ENCODE data around the gene HCRT.
"Not testable (repeated sequence)": the region's sequence is repeated elsewhere in the genome, so short reads cannot be mapped to it uniquely, and the experiment has no call there.

Gene HCRT

DNA sequence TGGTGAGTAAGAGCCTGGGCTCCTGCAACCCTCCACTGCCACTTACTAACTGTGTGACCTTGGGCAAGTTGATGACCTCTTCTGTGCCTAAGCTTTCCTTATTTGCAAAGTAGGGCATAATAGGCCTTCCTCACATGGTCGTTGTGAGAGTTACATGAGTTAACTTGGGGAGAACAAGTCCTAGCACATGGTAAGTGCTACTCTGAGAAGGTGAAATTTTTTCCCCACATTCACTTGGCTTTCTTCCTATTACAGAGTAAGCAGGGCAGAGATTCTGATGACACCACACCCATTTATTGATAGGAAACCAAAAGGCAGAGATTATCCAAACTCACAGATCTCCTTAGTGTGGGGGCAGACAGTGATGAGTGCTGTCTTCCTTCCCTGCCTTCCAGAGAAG is 5.9 kb downstream of the HCRT start:
- no peak for DNase-seq (ENCODE audit: low spot score)

DNA sequence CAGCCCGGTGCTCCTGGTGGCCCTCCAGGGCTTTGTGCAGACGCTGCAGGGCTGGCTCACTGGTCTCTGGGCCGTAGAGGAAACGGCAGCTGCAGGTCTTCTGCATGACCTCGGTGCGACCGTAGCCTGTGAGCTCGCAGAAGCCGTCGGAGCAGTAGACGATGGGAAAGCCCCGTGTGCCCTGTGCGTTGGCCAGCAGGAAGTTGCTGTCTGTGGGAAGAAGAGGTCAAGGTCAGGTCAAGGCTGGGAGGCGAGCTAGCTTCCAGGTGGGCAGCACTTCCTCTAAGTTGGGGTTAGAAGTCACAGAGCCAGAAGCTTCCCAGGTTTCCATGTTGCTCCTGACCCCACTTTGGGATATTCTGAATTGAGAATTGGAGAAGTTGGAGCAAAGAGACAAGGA is 6.4 kb downstream of the HCRT start:
- no peak for DNase-seq (ENCODE audit: low spot score)

DNA sequence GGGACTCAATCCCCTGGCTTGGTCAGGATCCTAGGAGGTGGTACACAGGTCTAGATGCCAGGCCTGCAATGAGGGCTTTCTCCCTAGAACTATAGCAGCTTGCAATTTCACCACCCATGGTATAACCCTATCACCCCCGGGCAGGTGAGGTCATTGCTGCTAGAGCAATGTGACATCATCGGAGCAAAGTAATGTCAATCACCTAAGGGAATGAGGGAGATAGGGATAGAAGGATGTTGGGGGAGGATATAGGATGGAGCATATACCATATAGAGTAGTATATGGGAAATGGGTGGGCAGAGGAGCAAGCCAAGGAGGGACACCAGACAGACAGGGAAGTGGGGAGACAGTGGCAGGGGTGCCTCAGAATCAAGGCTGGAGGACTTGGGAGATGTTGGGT is 7.6 kb downstream of the HCRT start:
- DNase-seq (ENCODE audit: low spot score) = no peak

DNA sequence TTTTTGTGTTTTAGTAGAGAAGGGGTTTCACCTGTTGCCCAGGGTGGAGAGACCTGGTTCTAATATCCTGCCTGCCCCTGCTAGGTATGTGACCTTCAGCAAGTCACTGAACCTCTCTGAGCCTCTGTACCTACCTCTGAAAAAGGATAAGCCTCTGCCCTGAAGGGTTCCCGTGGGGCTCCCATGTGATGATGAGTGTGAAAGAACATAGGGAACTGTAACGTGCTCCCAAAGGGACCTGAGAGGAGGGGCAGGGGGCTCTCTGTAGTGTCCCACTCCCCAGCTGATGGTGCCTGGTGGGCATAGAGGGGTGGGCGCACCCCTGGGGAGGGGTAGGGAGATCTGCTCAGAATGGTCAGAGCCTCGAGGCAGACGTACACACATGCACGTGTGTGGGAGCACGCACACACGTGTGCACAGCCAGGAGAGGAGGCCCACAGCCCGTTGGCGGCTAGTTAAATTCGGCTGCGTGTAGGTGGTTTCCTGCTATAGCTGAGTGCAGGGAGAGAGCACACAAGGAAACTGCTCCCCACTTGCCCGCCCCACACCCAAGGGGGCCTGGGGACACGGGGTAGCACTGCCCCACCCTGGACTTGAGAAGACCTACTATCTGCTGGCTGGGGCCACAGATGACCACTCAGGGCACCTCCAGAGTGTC is 11.0 kb downstream of the HCRT start:
- no peak for DNase-seq (ENCODE audit: low spot score)

DNA sequence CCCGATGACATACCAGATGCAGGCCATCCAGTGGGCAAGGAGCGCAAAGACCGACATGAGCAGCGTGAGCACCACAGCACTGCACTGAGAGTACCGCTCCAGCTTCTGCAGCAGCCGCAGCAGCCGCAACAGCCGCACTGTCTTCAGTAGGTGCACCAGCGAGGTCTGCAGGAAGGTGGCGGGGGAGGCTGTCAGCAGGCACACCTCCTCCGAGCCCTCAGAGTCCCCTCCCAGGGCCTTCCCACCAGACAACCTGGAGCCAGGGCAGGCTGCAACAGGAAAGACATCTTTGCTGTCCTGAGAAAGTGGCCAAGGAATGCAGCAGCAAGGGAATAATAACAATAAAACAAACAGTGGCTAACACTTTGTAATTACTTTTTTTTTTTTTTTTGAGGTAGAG is 13.4 kb downstream of the HCRT start:
- no peak for DNase-seq (ENCODE audit: low spot score)

DNA sequence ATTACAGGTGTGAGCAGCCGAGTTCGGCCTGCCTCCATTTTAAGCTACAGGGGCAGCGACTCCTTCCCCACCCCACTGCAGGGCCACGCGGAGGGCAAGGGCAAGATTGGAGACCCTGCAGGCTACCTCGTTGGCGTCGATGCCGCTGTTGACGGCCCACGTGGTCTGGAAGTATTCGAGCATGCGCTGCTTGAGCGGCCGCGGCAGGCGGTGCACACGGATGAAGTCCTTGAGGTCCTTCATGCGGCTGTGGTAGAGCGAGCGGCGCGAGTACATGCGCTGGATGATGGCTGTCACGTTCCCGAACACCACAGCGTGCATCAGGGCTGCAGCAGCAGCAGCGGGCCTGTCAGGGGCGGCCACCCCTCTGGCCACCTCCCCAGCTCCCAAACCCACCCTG is 15.9 kb downstream of the HCRT start:
- no peak for DNase-seq (ENCODE audit: low spot score)

DNA sequence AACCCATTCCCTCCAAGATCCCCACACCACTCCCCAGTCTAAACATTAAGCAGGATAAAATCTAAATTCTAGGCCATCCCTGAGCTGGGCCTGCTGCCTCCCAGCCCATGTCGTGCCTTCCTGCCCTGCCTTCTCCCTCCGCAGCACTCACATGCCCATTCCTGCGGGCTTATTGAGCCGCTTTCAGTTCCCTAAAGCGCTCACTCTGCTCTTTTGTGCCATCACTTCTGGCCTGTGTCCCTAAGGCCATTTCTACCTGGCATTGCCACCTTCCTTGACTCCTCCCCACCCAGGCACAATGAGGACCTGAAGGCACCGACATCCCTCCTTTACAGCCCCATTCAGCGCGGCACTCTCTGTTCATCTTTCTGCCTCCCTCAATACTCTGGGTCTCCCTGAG is 17.4 kb downstream of the HCRT start:
- DNase-seq (ENCODE audit: low spot score) = no peak

DNA sequence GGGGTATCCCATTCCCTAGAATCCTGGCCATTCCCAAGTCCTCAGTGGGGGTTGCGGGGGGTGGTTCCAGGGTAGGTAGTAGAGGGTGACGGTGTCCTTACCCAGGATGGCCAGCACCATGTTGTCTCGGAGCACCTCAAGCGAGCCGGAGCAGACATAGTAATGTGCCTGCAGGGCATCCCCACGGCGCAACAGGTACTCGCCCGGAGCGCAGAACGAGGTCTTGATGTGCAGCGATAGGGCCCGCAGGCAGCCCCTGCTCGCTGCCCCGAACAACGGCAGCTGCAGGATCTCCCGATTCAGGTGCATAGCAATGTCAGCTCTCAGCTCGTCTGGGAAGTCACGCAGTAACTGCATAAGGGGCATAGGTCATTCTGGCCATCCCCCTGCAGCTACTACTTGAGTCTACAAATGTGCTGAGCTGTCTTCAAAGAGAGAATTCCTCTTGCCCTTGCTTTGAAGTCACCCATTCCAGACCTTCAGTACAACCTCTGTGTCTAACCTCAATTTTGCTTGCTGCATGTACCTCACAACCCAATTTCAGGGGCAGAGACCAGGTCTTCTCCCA is 19.0 kb downstream of the HCRT start:
- no peak for DNase-seq (ENCODE audit: low spot score)

DNA sequence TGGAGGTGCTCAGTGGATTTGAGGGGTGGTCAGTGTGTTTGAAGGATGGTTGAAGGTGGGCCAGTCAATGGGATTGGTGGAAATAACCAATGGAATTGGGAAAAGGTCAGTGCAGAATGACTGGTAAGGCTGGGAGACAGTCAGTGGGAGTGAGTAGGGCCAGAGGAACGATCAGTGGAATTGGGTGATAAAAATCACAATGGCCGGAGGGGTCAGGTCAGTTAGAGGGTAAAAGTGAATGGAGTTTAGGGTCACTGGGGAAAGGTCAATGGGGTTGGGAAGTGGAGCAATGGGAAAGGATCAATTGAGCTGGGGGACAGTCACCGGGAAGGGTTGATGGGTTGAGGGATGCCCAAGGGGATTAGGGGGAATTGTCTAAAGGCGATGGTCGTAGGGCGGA is 19.5 kb downstream of the HCRT start:
- no peak for DNase-seq (ENCODE audit: low spot score)

DNA sequence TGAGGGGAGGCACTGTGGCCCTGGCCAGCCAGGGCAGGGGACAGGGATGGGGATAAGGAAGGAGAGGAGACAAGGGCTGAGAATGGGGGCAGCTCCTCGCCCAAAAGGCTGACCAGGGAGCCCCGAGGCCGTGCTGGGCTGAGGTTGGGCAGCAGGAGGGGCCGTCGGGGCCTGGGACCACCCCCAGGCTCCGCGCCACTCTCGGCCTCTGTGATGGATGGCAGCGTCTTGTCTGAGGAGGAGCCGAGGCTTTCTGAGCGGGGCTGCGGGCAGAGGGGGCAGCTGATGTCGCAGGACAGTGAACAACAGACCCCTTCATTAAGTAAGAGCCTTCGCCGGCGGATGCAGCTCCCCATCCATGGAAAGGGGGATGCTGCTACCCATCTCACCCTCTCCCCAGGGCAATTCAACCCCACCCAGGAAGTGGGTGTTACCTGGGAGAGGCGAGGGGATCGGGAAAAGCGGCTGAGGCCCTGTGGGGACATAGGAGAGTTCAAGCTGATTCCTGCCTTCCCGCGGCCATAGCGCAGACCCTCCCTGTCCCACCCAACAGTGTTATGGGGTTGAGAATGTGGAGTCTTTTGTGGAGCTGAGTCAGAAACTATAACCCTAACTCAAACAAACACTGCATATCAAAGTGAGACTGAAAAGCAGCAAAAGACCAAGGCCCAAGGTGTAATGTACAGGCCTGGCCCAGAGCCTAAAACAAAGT is 21.4 kb downstream of the HCRT start:
- DNase-seq (ENCODE audit: low spot score) = no peak

DNA sequence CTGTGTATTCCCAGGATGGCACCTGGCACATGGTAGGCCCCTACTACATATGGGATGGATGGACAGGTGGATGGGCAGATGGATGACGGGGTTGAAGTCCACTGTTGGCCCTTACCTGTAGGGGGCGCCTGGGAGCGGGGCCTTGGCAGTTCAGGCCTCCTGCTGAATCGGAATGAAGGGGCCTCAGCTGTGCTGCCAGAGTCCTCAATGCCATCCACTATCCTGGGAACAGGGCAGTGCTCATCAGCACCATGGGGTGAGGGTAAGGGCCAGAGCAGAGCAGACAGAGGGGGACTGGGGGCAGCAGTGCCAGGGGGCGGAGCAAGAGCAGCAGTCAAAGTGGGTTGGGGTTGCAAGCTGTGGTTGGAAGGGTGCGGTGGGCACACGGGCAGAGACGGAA is 22.1 kb downstream of the HCRT start:
- peak; percentile 47 for DNase-seq (ENCODE audit: low spot score)

DNA sequence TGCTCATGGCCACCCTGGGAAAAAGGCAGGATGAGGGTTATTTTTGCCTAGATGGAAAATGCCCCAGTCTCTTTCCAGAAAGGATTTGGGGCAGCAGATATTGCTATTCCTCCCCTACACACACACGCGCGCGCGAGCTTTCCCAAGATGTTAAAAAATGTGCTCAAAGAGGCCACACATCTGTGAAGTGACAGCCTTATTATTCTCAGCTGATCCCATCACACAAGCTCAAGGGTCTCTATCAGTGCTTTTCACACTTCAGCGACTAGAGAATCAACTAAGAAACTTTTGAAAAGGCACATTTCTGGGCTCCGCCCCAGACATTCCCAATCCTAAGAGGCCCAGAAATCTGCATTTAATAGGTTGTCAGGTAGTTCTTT is 24.7 kb downstream of the HCRT start:
- DNase-seq (ENCODE audit: low spot score) = no peak

DNA sequence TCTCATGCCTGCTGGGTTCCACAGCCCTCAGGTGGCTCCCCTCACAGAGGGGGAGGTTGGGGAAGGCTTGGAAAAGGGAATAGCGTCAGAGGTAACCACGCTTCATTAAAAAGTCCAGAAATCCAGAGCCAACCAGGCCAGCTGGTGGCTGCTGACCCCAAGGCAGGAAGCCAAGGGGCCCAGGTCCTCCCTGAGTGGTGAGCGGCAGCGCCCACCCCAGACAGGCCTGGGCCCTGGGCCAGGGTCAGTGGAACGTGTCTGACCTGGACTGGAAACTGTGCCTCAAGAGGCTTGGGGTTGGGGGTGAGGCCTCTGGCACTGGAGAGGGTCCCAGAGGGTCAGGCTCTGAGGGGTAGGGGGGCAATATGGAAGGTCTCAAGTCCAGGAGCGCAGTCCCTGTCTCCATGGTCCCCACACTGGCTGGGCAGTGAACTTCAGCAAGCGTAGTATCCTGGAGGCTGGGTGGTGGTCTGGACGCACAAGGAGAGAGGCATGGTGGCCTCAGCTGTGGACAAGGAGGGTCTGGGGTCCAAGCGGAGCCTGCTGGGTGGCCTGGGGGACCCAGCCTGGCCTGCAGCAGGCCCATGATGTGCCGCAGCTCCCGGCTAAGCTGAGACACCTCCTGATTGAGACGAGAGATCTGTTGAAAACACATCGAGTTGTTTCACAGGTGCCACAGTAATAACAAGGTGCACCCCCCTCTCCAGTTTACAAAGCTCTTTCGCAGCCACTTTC is 25.3 kb downstream of the HCRT start:
- DNase-seq (ENCODE audit: low spot score) = no peak

DNA sequence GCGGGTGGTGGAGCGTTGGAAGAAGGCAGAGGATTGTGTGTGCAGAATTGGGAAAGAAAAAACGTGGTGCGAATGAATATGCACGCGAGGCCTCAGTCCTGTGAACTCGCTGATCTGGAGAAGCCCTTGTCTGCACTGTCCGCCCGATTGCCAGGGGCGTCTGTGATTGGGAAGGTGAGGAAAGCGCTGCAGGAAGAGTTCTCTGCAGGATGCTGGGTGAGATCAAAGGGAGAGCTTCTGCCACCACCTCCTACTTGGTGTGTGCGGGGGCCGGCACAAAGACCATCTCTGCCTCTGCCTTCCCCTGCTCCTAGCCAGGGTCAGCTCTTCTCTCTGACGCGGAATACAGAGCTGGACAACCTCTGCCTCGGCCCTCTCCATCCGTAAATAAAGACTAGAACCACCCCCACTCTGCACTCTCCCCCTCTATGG is 29.6 kb downstream of the HCRT start:
- DNase-seq (ENCODE audit: low spot score) = no peak

DNA sequence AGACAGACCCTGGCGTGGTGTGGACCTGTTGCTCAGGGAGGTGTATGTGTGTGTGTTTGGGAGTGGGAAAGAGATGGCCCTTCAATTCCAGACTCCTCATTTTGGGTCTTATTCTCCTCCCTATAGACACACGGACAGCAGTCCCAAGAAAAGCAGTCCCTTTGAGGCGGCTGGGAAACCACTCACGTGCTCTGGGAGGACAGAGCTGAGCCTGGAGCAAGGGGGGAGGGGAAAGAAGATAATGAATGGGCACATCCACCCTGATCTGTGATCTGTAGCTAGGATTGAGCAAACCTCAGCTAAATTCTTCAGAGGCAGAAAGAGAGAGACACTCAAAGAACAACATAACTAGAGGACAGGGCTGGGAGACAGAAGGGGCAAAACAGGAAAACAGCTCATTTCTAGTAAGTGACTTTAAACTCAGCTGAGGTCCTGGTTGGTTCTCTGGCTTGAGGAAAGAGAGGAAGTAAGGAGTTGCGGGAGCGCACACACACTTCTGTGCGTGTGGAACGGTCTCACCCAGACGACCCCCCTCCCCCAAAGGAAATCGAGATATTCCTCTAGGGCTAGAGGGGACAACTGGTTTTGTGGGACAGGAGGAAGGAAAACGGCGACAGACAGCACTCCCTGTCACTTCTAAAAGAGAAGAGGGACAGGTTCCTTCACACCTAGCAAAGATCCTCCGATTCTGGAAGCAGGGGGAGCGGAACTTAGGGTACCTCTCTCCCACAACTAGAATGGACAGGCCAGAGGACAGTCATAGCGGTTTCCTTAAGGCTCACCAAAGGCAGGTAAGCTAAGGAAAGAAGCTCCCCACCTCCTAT is 31.1 kb downstream of the HCRT start:
- DNase-seq (ENCODE audit: low spot score) = no peak

DNA sequence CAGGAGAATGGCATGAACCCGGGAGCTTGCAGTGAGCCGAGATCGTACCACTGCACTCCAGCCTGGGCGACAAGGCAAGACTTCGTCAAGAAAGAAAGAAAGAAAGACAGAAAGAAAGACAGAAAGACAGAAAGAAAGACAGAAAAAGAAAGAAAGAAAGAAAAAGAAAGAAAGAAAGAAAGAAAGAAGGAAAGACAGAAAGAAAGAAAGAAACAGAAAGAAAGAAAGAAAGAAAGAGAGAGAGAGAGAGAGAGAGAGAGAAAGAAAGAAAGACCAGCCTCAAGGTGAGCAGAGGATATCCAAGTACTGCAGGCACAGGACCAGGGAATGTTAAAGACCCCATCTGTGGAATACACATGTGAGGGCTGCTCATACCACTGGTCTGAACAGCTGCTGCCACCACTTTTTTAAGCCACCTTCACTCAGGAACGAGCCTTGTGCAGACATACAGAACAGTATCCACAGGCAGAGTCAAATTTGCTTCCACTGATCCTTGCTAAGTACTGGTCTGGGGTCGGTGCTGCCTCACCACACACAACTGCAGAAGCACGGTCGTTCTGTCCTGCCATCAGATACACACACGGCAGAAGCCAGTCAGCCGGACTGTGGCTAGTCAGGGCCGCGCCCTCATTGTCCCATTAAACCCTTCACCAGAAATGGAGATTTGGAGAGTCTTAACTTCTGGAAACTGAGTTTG is 38.2 kb downstream of the HCRT start:
- no peak for DNase-seq (ENCODE audit: low spot score)

DNA sequence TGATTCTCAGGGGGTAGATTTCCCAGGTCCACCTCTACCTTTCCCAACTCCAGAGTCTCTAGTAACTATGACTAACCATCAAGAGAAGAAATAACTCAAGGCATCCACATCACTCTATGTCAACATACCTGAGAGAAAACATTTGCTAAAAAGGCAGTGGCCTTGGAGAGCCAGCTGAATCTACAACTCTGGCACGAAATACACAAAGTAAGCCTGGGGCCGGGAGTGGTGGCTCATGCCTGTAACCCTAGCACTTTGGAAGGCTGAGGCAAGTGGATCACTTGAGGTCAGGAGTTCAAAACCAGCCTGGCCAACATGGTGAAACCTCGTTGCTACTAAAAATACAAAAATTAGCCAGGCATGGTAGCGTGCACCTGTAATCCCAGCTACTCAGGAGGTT is 42.1 kb downstream of the HCRT start:
- not testable (repeated sequence) for DNase-seq (ENCODE audit: low spot score)

DNA sequence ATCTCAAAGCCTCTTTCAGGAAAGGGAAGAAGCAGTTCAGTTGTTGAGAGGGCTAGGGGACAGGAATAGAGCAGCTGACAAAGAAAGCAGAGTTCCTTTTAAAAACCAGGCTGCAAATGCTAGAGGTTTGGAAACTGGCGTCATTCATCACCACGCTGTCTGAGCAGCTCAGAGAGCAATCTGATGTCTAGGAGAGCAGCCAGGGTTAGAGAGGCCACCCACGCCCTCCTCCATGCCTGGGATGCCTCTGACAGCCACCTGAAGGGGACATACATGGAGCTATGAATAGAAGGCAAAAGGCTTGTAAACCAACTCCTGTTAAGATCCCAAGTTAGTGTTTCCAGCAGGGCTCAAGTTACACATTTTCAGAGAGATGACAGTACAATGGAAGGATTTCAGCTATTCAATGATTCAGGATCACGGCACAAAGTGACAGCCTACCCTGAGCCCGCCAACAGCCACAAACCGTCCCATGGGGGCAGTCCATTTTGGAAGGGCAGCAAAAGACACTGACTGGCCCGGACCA is 42.8 kb downstream of the HCRT start:
- no peak for DNase-seq (ENCODE audit: low spot score)

DNA sequence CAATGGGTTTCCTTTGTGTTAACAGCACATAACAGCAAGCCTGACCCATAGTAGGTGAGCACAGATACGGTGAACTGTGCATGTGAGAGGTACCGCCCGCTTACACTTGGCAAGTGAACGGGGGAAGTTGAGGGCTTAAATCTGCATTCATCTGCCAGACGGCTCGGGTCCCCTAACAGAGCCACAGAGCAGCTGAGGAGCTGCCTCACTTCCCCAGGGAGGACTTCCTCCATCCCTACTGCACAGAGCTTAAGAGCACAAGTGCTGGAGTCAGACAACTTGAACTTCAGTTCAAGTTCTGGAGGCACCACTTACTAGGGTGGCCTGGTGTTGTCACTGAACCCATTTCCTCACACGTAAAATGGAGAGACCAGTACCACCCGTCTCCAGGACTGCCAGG is 43.9 kb downstream of the HCRT start:
- no peak for DNase-seq (ENCODE audit: low spot score)

DNA sequence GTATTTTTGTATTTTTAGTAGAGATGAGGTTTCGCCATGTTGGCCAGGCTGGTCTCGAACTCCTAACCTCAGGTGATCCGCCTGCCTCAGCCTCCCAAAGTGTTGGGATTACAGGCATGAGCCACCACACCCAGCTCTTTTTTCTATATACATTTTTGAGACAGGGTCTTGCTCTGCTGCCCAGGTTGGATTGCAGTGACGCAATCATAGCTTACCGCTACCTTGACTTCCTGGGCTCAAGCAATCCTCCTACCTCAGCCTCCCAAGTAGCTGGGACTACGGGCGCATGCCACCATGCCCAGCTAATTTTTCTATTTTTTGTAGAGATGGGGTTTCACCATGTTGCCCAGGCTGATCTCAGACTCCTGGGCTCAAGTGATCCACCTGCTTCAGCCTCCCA is 44.6 kb downstream of the HCRT start:
- DNase-seq (ENCODE audit: low spot score) = not testable (repeated sequence)

DNA sequence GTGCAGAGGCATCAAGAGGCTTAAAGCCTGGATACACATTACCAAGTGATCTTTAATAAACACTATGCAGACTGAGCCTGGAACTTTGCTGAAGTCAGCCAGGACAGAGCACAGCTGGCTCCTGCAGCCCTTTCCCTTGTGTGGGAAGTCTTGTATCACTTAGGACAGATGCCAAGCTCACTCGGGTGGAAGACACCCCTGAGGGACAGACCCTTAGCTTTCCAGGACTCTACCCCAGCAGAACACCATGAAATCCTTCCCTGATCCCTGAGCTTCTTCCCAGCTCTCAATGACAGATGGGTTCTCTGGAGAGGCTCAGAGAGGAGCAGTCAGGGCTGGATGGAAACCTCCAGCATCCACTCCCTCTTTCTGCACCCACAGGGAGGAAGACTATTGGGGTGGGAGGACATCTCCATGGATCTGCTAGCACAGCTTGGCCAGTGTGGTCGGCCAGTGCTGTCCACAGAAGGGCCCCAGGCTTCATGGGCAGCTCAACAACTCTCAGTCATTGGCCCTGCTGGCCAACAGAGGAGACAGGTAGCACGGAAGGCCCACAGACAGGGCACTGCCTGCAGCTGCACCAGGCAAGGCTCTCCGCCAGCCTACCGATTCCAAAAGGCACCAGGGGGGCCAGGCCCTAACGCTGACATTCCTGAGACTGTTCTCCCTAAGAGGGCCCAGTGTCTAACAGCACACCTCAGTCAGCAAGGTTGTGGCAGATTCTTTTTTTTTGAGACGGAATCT is 46.3 kb downstream of the HCRT start:
- DNase-seq (ENCODE audit: low spot score) = no peak

Data from hematopoietic multipotent progenitor cell treated with erythropoietin and hydrocortisone succinate and interleukin-3 and kit ligand, for 15 days (in vitro differentiated cells).